GM18861 (cell line): ENCODE data around the gene PCSK6.
"Not testable (repeated sequence)": the region's sequence is repeated elsewhere in the genome, so short reads cannot be mapped to it uniquely, and the experiment has no call there.

Experiments
- ATAC-seq: cut with Tn5 transposase; IDR thresholded peaks from one replicate; pipeline ENCODE4 v1.9.1; 2021; ENCODE audit not compliant: unreplicated experiment

Gene PCSK6

DNA sequence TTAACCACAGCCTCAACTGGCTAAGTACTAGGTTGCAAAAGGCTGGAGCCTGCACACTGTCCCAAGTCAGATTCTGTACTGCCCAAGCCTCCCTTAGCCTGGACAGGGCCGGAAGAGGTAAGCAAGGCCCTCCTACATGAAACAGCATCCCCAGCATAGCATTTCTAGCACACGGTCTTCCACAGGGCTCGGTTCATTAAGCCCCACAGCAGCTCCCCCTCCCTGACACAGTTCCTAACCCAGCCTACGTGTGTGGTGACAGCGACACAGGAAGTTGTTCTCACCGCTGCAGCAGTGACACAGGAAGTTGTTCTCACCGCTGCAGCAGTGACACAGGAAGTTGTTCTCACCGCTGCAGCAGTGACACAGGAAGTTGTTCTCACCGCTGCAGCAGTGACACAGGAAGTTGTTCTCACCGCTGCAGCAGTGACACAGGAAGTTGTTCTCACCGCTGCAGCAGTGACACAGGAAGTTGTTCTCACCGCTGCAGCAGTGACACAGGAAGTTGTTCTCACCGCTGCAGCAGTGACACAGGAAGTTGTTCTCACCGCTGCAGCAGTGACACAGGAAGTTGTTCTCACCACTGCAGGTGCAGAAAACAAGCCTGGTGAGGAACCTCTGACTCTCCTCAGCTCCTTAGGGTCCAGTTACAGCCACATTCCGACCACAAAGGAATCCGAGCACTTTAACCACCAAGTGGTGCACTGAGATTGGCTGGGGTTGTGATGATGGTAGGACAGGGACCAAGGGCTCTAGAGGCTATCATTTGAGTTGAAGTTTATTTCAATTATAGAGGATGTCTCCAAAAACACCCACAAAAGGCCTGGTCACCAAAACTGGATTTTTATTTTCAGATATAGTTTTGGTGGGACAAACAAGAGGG lies 155.4 kb downstream of the PCSK6 start:
- ATAC-seq: not testable (repeated sequence)

DNA sequence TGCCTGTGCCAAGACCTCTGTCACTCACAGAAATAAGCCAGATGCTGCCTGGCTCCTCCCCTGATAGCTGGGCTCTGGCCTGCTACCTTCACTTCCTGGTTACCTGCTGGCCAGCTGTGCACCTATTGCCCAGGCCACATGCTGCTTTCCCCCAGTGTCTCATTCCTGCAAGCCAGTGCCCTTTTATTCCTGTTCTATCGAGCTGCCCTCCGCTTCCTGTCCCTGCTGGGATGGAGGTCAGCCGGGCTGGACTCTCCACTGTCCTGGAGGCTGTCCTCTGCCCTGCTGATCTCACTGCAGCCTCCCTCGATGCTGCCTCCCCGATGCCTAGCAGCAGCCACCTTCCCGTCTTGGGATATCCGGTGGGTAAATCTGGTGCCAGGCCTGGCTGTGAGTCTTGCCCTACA lies 157.4 kb downstream of the PCSK6 start:
- no peak for ATAC-seq

GRCh38 chr15:101329867-101330380 lies 159.6 kb downstream of the PCSK6 start:
- ATAC-seq: no peak

DNA sequence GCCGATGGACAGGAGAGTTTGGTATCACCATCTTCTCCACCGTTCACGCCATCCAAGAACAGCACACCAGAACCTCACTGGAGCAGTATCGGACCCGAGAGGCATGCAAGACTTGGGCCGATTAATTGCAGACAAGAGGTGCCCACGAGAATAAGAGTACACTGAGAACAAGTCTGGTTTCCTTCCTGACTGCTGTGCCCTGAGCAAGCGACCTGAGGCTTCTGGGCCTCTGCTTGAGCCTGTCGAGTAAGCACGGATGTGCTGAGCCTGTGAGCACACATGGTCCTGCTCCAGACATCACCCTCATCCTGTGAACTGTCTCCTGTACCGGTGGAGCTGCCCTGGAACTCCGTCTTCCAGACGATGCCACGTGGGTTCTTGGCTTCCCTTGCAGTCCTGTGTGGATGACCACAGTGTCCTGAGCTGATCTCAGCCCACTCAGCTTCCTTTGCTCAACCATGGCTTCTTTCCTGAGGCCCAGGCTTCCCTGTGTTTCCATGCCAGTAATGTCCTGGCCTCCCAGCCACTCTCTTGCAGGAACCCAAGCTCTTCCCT lies 160.1 kb downstream of the PCSK6 start:
- no peak for ATAC-seq

DNA sequence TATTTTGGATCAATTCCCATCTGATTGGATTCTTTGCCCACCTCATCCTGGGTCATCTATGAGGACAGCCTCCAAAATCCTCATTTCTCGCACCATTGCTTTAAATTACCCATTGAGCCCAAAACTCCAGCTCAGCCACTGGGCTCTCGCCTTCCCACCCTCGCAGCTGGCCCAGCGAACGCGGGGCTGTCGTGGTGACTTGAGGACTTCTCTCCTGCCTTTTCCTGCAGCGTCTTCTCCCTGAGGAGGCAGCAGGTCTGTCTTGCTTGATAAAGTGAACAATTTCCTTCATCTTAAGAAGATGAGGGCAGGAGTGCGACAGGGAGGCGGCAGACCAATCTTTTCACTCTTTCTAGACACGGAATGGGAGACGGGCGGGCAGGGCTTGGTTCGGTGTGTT lies 161.5 kb downstream of the PCSK6 start:
- ATAC-seq: no peak

DNA sequence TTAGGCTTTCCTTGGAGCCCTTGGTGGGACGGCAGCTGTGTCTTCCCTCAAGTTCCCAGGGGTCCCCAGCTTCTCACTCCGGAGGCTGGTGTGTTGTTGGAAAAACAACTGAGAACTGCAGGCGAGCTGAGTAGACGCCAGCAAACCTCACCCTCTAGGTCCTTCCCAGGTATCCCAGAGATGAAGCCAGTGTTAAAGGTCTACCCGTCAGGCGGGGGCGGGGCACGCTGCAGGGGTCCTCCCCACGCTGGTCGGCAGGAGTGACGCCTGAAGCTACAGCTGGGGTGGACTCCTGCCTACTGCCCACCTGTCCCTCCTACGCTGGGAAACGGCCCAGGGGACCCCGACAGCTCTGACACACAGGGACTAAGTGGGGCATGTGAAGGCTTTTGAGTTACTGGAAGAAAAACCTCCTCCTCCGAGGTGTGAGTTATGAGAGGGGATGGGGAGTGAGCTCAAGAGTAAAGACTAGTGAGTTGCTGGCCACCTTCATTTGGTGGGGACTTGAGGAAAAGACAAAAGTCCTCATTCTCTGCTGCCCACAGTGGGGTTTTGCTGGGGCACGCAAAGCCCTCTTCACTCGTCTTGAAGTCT lies 162.3 kb downstream of the PCSK6 start:
- no peak for ATAC-seq

DNA sequence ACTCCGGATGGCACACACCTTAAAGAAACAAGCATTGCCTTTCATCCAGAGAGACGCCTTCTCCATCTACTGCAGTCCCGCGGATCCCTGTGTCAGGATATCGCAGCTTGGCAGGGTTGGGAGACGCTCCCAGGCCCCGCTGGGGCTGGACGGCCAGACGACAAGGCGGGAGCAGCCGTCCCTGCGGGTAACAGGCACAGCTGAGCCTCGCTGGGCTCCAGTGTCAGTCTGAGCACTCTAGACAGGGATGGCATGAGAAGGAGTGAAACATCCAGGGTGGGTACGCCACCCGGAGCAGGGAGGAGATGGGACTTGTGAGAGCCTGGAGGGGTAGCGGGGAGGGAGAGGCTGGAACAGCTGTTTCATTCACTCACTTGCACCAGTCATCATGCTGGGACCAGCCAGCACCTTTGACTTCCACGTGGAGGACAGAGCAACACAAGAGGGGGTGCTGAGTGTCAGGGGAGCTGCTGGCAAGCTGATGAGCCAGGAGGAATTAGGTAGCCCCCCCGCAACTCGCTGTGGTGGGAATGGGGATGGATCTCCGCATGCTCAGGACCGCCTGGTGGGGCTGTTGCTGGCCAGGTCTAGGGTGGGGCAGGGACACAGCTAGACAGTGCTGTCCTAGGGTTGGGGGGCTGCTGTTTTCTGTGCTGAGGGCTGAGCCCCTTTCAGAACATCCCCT lies 162.9 kb downstream of the PCSK6 start:
- no peak for ATAC-seq

- ATAC-seq: no peak
Measured at GRCh38 chr15:101326026-101326315, 163.5 kb downstream of the PCSK6 start.

GRCh38 chr15:101325263-101326025 lies 164.1 kb downstream of the PCSK6 start:
- ATAC-seq: no peak

- no peak for ATAC-seq
Measured at GRCh38 chr15:101324524-101325177, 164.9 kb downstream of the PCSK6 start.

DNA sequence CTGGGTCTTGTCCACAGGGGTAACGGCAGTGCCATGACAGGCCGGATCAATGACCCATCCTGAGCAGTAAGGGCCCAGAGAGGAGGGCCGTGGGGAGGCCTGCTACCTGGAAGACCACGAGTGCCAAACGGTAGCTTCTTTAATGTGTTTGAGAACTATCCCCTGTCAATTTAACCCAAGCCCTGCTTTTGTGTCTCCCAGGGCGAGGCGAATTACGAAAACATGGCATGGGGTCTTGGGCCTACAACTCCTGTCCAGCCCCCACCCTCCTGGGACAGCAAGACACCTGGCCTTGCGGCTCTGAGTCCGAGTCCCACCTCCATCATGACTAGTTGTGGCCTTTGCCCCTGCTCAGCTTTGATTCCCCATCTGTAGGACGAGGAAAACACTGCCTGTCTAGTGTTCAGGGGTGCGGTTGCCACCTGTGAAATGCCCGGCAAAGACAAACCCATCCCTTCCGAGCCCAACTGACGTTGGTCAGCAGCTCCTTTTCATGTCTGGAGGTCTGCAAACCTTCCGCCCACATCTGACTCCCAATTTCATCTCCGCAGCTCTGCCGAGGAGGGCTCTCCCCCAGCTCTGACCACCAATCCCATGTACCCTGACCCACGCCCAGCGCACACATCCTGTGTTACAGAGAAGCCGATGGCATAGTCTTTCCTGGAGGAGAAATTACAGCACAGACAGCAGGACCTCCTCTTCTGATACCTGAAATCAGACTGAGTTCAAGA lies 165.5 kb downstream of the PCSK6 start:
- ATAC-seq: no peak

DNA sequence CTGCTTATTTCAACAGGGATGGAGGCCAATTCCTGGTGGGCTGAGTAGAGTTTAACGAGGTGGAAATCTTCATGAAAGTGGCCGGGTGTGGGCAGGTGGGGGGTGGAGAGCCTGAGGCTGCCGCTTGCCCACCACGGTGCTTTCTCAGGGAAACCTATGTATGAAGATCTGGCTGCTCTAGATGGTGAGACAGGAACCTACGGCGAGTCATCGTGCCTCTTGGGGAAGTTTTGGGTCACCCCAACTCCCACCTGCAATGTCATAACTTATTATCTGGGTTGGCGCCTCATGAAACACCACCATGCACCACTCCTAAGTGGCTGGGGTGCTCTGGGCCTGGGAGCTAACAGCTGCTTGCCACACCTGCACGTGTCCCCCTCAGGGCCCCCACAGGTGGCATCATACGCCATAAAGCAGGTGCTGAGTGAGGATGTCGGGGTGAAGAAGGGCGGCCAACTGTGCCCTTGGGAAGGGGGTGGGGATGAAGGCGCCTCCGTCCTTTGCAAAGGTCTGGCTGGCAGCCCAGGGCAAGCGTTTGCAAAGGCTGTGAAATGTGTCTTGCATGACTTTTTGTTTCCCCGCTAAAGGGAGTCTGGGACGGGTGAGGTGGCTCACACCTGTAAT lies 166.5 kb downstream of the PCSK6 start:
- no peak for ATAC-seq

GRCh38 chr15:101322016-101322695 lies 167.4 kb downstream of the PCSK6 start:
- no peak for ATAC-seq

GRCh38 chr15:101320501-101321052 lies 168.9 kb downstream of the PCSK6 start:
- ATAC-seq: no peak

GRCh38 chr15:101318839-101319238 lies 170.7 kb downstream of the PCSK6 start:
- ATAC-seq: no peak

DNA sequence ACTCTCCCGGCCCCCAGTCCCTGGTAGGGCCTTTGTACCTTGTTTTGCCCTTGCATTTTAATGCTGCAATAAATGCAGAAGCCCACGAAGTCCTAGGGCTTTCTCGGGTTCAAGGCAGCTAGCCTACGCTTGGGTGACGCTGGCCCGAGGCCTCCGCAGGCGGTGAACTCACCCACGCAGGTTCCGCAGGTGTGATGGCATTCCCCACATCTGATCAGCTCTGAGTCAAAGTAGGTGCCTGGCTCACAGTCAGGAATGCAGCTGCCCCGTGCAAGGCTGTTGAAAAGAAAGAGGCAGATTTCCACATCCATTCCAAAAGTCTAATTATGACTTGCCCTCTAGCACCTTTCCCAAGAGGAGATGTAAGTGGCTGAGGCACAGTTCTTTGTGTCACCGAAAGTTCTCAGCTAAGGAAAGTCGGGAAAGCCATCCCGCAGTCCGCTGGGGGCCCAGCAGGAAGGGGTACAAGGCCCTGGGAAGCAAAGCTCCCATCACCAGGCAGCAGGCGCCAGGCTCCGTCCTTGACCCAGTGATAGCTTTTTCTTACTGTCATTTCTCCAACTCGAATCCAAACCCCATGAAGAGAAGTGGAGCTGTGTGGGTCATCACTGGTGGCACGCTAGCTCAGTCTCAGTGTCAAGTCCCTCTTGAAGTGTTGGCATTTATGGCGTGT lies 171.2 kb downstream of the PCSK6 start:
- no peak for ATAC-seq

DNA sequence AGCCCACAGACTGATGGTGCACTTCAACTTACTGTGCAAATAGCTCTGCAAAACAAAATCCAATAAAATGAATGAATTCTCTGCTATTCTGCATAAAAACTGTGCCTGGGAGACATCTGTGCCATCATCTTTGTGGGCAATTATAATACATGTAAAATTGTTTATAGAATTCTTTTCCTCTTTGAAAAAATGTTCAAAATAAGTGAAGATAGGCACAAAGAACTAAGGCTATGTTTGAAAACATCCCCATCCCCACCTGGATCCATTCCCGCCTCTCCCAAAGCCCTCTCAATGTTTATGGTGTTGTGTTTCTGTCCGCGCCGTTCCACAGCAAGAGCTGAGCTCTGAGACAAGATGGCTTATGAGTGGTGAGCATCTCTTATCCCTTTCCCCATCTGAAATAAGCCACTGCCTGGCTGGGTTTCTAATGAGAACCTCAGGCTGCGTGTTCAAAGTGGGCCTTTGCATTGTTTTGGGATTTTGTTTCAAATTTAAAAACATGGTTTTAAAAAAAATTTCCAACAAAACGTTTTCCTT lies 172.1 kb downstream of the PCSK6 start:
- no peak for ATAC-seq

GRCh38 chr15:101316529-101316928 lies 173.0 kb downstream of the PCSK6 start:
- no peak for ATAC-seq
